DMS 273 (cell line): Measurements from ENCODE around the gene GPR139.

Source experiments
- DNase-seq: peaks from one replicate; lab custom pipeline; 2025; ENCODE audit not compliant: unreplicated experiment; lab: John Stamatoyannopoulos, UW

Gene GPR139

DNA sequence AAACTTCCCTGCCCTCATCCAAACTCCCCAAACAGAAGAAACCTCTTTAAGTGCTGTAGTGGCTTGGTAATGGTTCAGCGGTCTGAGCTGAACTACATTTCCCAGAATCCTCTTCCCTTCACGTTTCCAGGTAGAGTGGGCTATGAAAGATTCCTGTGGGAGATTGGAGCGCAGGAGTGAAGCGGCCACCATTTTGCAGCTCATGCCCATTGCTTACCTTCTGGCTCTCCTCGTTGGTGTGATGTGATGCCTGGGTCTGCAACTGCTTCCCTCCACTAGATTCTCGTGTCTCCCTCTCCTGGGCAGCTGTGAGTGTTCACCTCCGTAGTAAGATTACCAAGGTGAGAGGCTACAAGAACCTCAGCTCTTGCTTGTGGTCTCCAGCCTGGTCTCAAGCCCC is 82.1 kb downstream of the GPR139 start:
- no peak for DNase-seq

GRCh38 chr16:19984135-19984534 is 89.6 kb downstream of the GPR139 start:
- peak; percentile 10 for DNase-seq
